Mesothelial cell of epicardium (in vitro differentiated cells): ENCODE results near the gene RNF11. TPM values are rescaled to one million over a fixed set of nuclear protein-coding genes. Genes with fewer than 3 reads are reported as not detected.
A peak's percentile ranks its signal among the peaks of the same experiment; 100 is the strongest.

Experiments
- DNase-seq, 2 experiments: peaks; one replicate each; pipeline ENCODE4 v3.0.0; 2021; ENCODE audit warnings: low spot score in 2 of 2; ENCODE audit not compliant: unreplicated experiment in 2 of 2
- H3K27ac Mint-ChIP-seq: 2 replicates; pipeline ENCODE4 v1.8.0; 2021; ENCODE audit warnings: mixed read lengths
- H3K27me3 Mint-ChIP-seq: 2 replicates; pipeline ENCODE4 v1.8.0; 2021; ENCODE audit warnings: low read depth, mixed read lengths
- H3K36me3 Mint-ChIP-seq: 2 replicates; pipeline ENCODE4 v1.8.0; 2021; ENCODE audit warnings: mixed read lengths
- H3K4me1 Mint-ChIP-seq: 2 replicates; pipeline ENCODE4 v1.8.0; 2021; ENCODE audit warnings: mixed read lengths
- H3K4me3 Mint-ChIP-seq: 2 replicates; pipeline ENCODE4 v1.8.0; 2021; ENCODE audit warnings: mild to moderate bottlenecking, moderate library complexity, mixed read lengths
- H3K9me3 Mint-ChIP-seq: 2 replicates; pipeline ENCODE4 v1.8.0; 2021; ENCODE audit warnings: mixed read lengths
- CTCF ChIP-seq: fragments of 200-600 bp; sonication (generic); IDR thresholded peaks from one replicate; pipeline ENCODE4 v1.5.0; 2021; ENCODE audit warnings: antibody characterized with exemption; ENCODE audit not compliant: unreplicated experiment
- total RNA-seq: library from RNA; stranded (reverse); gene quantifications from 3 replicates; pipeline ENCODE4 v1.2.1, GENCODE V29; 2021

The RNF11 gene
- total RNA-seq, 1 donor from 2014 or later: 76.7 TPM

GRCh38 chr1:51287966-51288365, 51.9 kb downstream of the RNF11 start:
- peak in 1 of 2 experiments; percentile 25 for DNase-seq
- Mint-ChIP-seq H3K9me3 (no peaks in the 10 kb centered on the region), H3K36me3 (peaks cover 3% of the 10 kb centered on the region), H3K27me3 (no peaks in the 10 kb centered on the region), H3K4me1 (peaks cover 35% of the 10 kb centered on the region), H3K27ac (no peak overlapping the region), H3K4me3 (no peak overlapping the region)
- no peak for TF ChIP-seq CTCF

GRCh38 chr1:51288578-51288977, 52.5 kb downstream of the RNF11 start:
- Mint-ChIP-seq H3K4me3 (no peak overlapping the region), H3K27me3 (no peaks in the 10 kb centered on the region), H3K4me1 (peaks cover 33% of the 10 kb centered on the region), H3K36me3 (peaks cover 3% of the 10 kb centered on the region), H3K27ac (no peak overlapping the region), H3K9me3 (no peaks in the 10 kb centered on the region)
- DNase-seq: peak in 1 of 2 experiments; percentile 16
- TF ChIP-seq CTCF: no peak

GRCh38 chr1:51289676-51290488, 53.8 kb downstream of the RNF11 start:
- no peaks in the 10 kb centered on the region for H3K9me3 Mint-ChIP-seq
- no peak for TF ChIP-seq CTCF
- peak in 1 of 2 experiments; percentile 33 for DNase-seq
- H3K36me3 Mint-ChIP-seq: peaks cover 3% of the 10 kb centered on the region
- no peaks in the 10 kb centered on the region for H3K27me3 Mint-ChIP-seq
- H3K4me1 Mint-ChIP-seq: peaks cover 20% of the 10 kb centered on the region
- H3K27ac Mint-ChIP-seq: no peak overlapping the region
- H3K4me3 Mint-ChIP-seq: no peak overlapping the region

GRCh38 chr1:51290489-51290847, 54.4 kb downstream of the RNF11 start:
- no peak for TF ChIP-seq CTCF
- Mint-ChIP-seq H3K27me3 (no peaks in the 10 kb centered on the region), H3K27ac (no peak overlapping the region), H3K4me1 (peaks cover 15% of the 10 kb centered on the region), H3K4me3 (no peak overlapping the region), H3K36me3 (peaks cover 3% of the 10 kb centered on the region), H3K9me3 (no peaks in the 10 kb centered on the region)
- DNase-seq: peak in 1 of 2 experiments; percentile 17

GRCh38 chr1:51293898-51294515, 57.9 kb downstream of the RNF11 start:
- Mint-ChIP-seq H3K27me3 (no peaks in the 10 kb centered on the region), H3K4me1 (peaks cover 13% of the 10 kb centered on the region), H3K4me3 (no peak overlapping the region), H3K9me3 (no peaks in the 10 kb centered on the region), H3K27ac (no peak overlapping the region), H3K36me3 (peaks cover 3% of the 10 kb centered on the region)
- peak in 1 of 2 experiments; percentile 24 for DNase-seq
- TF ChIP-seq CTCF: no peak
